ENCODE data around the gene ADGRL3.

Gene ADGRL3

GRCh38 chr4:61200187-61200915 is at the start of gene ADGRL3:
TSS of gene ADGRL3 (plus strand) at chr4:61200326.
- DNase-seq, result peak; percentile 38

GRCh38 chr4:61152433-61152832 is 47.7 kb upstream of the ADGRL3 start:
- no peak for DNase-seq

DNA sequence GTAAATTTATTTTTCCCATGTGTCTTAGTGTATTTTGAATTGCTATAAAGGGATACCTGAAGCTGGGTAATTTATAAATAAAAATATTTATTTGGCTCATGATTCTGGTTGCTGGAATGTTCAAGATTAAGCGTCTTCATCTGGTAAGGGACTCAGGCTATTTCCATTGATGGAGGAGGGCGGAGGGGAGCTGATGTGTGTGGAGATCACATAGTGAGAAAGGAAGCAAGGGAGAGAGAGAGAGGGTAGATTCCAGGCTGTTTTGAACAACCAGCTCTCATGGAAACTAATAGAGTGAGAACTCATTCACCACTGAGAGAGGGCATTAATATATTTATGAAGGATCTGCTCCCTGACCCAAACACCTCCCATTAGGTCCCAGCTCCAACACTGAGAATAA is 39.6 kb upstream of the ADGRL3 start:
- DNase-seq, result no peak

- DNase-seq, result no peak
Measured at GRCh38 chr4:61162116-61162515, 38.0 kb upstream of the ADGRL3 start.

DNA sequence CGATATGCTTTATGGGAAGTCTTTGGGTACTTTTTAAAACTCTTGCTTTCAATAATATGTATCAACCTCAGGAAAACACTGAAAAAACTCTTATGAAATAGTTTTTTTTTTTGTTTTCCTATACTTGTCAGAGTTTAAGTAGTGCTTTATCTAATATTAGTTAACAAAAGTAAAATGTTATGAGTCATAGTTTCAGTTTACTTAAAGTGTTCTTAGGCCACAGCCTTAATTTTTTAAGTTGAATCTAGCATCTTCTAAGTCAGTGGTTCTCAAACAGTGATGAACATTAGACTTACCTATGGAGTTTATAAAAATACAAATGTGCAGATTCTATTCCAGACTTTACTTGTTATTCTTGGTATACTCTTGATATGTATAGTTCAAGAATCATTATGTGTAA is 26.3 kb upstream of the ADGRL3 start:
- DNase-seq, result no peak

- no peak for DNase-seq
Measured at GRCh38 chr4:61175495-61175894, 24.6 kb upstream of the ADGRL3 start.

DNA sequence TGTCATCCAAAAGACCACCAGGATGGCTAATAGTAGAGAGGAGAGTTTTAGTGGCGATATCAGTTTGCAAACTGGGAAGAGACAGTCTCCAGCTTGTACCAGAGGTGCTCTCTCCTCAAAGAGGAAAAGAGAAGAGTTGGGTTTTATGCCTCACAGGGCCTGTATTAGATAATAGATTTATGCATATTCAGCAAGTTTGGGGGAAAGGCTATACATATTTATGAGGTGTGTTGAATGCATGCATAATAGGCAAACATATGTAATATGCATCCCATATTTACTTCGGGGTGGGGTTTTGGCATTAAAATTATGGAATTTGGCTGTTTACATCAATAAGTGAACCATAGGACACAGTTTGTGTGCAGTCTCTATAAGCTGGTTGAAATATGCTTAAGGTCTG is 22.8 kb upstream of the ADGRL3 start:
- DNase-seq, result no peak

DNA sequence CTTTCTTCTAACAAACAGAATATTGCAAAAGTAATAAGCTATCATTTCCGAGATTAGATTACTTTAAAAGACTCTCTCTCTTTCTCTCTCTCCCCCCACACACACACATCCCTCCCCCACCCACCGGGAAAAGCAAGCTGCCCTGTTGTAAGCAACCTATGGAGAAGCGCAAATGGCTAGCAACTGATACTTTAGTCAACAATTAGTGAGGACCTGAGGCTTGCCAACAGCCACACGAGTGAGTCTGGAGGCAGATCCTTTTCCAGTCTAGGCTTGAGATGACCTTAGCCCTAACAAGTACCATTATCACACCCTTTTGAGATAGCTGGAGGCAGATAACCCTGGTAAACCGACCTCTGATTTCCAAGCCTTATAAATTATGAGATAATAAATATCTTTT is 19.7 kb upstream of the ADGRL3 start:
- DNase-seq, result no peak

DNA sequence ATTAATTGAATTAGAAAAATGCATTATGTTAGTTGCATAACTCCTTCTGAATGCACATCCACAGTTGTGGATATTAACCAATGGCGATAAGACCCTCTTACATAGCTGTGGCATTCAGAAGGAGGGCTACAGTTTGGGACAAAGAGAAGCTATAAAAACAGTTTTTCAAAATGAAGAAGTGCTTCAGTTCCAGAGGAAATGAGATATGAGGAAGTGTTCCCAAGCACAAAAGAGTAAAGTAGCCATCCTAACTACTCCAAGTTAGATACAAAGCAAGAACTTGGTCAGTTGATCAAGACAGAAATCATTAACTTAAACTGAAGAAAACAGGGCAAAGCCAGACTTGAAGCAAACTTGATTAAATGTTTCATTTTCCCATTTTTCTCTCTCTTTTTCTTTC is 17.2 kb upstream of the ADGRL3 start:
- no peak for DNase-seq

DNA sequence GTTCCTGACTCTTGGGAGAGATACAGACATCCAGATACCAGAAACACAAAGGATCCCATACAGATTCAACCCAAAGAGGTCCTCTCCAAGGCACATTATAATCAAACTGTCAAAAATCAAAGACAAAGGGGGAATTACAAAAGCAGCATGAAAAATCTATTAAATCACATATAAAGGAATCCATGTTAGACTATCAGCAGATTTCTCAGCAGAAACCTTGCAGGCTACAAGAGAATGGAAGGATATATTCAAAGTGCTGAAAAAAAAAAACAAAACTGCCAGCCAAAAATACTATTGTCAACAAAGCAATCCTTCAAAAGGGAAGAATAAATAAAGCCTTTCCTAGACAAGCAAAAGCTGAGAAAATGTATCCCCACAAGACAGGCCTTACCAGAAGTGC is 14.8 kb upstream of the ADGRL3 start:
- no peak for DNase-seq

DNA sequence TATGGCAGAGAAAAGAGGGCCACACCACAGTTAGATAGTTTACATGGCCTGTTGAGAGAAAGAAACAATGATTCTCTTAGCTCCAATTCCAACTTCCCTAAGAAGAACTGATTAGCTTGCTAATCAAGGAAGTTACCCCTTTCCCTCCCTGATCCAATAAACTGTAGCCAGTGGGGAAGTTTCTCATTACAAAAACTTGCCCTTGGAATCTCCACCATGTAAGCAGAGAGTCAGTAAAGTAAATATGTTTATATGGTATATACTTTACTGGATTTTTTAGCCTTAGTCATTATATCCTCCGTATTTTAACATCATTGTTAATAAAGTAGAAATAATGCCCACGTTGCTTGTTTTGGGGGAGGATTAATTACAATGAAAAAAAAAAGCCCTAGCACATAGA is 7.7 kb upstream of the ADGRL3 start:
- no peak for DNase-seq

DNA sequence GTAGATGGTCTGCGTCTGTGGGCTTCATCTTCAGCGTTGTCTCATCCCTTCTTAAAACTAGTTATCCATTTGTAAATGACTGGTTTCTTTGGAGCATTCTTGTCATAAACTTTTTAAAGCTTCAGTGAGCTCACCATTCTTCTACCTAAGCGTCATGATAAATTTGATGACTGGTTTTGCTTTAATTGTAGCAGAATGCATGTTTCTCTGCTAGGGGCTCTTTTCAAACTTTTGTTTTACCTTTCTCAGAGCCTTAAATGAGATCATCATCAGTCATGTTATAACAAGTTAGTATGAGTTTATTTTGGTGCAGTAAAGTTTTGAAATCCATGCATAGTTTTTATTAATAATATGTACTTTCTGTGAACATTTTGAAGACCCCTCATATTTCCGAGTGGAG is 6.3 kb upstream of the ADGRL3 start:
- DNase-seq, result no peak

GRCh38 chr4:61194571-61194970 is 5.6 kb upstream of the ADGRL3 start:
- DNase-seq, result no peak

GRCh38 chr4:61195101-61195500 is 5.0 kb upstream of the ADGRL3 start:
- no peak for DNase-seq

DNA sequence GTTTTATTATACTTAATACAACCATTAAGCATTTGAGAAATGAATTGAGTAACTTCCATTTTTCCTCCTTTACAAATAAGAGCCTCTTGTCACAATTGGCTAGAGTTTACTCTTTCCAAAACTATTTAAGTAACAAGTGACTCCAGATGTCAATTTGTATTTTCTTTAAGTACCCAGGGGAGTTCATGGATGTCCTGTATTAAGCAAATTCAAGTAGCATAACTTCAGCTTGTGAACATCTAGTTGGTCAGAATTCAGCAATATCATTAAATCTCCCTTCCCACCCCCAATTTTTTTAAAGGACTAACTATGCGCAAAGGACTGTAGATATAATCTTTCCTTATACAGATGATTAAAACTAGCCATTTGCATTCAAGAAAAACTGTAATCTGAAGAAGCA is 1.4 kb upstream of the ADGRL3 start:
- DNase-seq, result no peak

DNA sequence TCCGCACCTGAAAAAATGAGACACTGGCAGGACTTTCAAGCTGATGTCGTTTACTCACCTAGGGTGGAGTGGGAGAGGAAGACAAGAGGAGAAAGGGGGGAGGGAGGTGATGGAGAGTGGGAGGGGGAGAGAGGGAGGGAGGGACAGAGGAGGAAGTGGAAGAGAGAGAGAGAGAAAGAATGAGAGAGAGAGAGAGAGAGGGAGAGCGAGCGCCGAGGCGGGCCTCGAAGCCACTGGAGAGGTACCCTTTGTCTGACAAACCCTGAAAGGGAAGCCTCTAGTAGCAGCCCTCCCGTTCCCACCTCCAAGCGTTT is 296 bp upstream of the ADGRL3 start:
- no peak for DNase-seq

DNA sequence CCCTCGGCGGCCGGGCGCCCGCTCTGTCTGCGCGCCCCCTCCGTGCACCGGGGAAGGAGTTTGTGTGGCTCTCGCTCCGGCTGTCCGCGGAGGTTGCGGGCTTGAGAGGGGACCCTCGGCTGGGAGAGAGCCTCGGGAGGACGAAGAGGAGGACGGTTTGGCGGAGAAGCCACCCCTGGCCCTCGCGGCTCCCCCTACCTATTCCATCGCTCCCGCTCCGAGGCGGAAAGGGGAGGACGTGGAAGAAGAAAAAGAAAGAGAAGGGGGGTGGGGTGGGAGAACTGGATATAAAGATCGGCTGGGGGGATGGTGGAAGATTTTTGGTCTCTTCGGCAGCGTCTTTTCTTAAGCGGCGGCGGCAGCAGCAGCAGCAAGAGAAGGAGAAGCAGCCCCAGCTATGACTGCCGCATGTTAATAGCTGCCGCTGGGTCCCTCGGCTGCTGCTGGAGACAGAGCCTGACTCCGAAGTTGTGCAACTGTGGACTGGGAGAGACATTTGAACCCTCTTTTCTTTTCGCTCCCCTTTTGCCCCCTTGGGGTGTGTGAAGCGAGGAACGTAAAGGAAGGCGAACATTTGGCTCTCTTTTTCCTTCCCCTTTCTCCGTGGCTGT is 895 bp downstream of the ADGRL3 start:
- no peak for DNase-seq

GRCh38 chr4:61201561-61201960 is 1.4 kb downstream of the ADGRL3 start:
- no peak for DNase-seq

GRCh38 chr4:61201961-61202637 is 2.0 kb downstream of the ADGRL3 start:
- no peak for DNase-seq

GRCh38 chr4:61202638-61203435 is 2.7 kb downstream of the ADGRL3 start:
- DNase-seq, result no peak

GRCh38 chr4:61203436-61203790 is 3.3 kb downstream of the ADGRL3 start:
- no peak for DNase-seq

DNA sequence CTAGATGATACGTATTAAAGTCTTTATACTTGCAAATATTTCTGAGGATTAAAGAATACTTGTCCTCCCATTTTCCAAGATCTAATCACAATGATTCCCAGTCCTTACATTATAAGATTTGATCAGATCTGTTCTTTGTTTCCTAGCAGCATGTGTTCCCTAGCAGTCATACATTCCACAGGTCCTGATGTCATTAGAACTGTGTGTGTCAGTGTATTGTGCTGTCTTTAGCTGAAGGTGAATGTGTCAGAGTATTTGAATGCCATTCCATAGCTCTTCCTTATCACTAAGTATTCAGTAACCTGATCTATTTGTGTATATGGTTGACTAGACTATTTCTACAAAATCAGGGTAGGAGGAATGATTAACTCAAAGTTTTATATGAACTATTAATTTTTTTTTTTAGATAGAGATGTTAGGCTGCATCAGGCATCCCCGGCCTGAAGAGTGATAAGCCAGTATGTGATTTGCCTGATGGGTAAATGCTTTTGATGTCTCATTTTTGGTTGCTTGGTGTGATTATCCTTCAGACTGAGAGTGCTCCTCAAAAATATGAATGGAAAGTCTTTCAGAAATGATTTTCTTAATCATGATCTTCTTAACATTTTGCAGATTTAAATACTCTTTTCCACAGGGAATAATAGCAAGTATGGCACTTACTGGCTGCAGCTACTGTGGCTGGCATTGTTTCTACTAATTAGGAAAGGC is 4.4 kb downstream of the ADGRL3 start:
- no peak for DNase-seq

- DNase-seq, result no peak
Measured at GRCh38 chr4:61205066-61205465, 4.9 kb downstream of the ADGRL3 start.
